Uterus (tissue), 4 donors: ENCODE data around the gene PDLIM4. TPM values are rescaled to one million over a fixed set of nuclear protein-coding genes. Genes with fewer than 3 reads are reported as not detected.

ENCODE experiments used
- DNase-seq, 2 donors: peaks; one replicate each; pipeline ENCODE4 v3.0.0-alpha.2; 2019 to 2020
- H3K27ac ChIP-seq, 2 donors: fragments of 200-600 bp; sonication (generic); 1 replicate in 1 of 2; 2 replicates in 1 of 2; pipeline ENCODE4 v1.5.1; 2016 to 2018
- H3K27me3 ChIP-seq, 2 donors: fragments of 200-600 bp; sonication (generic); one replicate each; pipeline ENCODE4 v1.5.1; 2018 to 2019; ENCODE audit warnings: control low read depth in 1 of 2
- H3K36me3 ChIP-seq, 2 donors: fragments of 200-600 bp; sonication (generic); one replicate each; pipeline ENCODE4 v1.5.1; 2019; ENCODE audit warnings: control low read depth in 1 of 2
- H3K4me1 ChIP-seq, 2 donors: fragments of 200-600 bp; sonication (generic); one replicate each; pipeline ENCODE4 v1.5.1; 2018 to 2019; ENCODE audit warnings: control low read depth in 1 of 2
- H3K4me3 ChIP-seq, 2 donors: fragments of 200-600 bp; sonication (generic); 1 replicate in 1 of 2; 2 replicates in 1 of 2; pipeline ENCODE4 v1.5.1; 2018 to 2019; ENCODE audit warnings: mild to moderate bottlenecking in 1 of 2
- H3K9me3 ChIP-seq, 2 donors: fragments of 200-600 bp; sonication (generic); one replicate each; pipeline ENCODE4 v1.5.1; 2019; ENCODE audit warnings: control low read depth in 1 of 2
- POLR2A ChIP-seq, 2 donors: fragments of 450-650 bp; IDR thresholded peaks; one replicate each; pipeline ENCODE4 v1.6.1; 2016; ENCODE audit warnings: antibody characterized with exemption in 2 of 2, mild to moderate bottlenecking in 1 of 2, moderate library complexity in 1 of 2
- intact Hi-C: fragments of 100-400 bp; cut with DNase I; formaldehyde crosslinking; loops from one replicate; pipeline ENCODE4 v1.15.1; 2023; ENCODE audit warnings: low total_unique reads
- total RNA-seq, 4 donors: library from RNA; depleted of rRNA in 3 of 4; stranded (reverse); fragments of >200 nt in 3 of 4; gene quantifications; one replicate each; pipeline versions ENCODE4 v1.1.0 to v1.2.4, GENCODE V29; 2014 to 2023
- TF ChIP-seq, protein P1 (sequence below), 4 experiments: fragments of 200-600 bp in 2 of 4; fragments of 450-650 bp in 2 of 4; sonication (generic) in 2 of 4; IDR thresholded peaks; one replicate each; pipeline ENCODE4 v1.5.1; 2016 to 2019; ENCODE audit warnings: antibody characterized with exemption in 4 of 4, mild to moderate bottlenecking in 2 of 4, moderate library complexity in 1 of 4
- donor health status: DM: yes; HTN: yes; CAD: no.

PDLIM4 gene
- total RNA-seq, 4 donors from 2014 or later, result 14.1 to 148 (median 45.3) TPM

DNA sequence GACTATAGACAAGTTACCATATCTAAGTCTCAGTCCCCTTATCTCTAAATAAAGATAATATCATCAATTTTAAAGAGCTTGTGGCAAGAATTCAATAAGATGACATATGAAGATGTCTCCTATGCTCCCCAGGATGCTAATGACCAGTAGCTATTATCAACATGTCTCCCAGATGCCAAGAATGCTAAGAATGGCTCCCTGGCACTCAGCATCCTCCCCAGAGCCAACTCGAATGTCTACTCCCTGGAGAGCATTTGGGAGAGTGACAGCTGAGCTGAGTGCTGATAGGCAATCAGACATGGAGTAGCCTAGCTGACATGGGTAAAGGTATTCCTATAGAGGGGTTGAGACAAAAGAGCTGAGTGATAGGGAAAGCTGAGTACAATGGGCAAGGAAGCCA, 45.7 kb upstream of the PDLIM4 start:
- Histone ChIP-seq H3K27ac (no peak overlapping the region), H3K36me3 (no peaks in the 10 kb centered on the region), H3K4me1 (no peaks in the 10 kb centered on the region), H3K27me3 (no peaks in the 10 kb centered on the region), H3K4me3 (no peak overlapping the region), H3K9me3 (no peaks in the 10 kb centered on the region)
- intact Hi-C loops, result no loop called here
- DNase-seq, result no peak
- TF ChIP-seq, protein P1, sequence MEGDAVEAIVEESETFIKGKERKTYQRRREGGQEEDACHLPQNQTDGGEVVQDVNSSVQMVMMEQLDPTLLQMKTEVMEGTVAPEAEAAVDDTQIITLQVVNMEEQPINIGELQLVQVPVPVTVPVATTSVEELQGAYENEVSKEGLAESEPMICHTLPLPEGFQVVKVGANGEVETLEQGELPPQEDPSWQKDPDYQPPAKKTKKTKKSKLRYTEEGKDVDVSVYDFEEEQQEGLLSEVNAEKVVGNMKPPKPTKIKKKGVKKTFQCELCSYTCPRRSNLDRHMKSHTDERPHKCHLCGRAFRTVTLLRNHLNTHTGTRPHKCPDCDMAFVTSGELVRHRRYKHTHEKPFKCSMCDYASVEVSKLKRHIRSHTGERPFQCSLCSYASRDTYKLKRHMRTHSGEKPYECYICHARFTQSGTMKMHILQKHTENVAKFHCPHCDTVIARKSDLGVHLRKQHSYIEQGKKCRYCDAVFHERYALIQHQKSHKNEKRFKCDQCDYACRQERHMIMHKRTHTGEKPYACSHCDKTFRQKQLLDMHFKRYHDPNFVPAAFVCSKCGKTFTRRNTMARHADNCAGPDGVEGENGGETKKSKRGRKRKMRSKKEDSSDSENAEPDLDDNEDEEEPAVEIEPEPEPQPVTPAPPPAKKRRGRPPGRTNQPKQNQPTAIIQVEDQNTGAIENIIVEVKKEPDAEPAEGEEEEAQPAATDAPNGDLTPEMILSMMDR (IDR thresholded peaks at IDR 0.05), result no peak
- TF ChIP-seq POLR2A (IDR thresholded peaks at IDR 0.05), result no peak

DNA sequence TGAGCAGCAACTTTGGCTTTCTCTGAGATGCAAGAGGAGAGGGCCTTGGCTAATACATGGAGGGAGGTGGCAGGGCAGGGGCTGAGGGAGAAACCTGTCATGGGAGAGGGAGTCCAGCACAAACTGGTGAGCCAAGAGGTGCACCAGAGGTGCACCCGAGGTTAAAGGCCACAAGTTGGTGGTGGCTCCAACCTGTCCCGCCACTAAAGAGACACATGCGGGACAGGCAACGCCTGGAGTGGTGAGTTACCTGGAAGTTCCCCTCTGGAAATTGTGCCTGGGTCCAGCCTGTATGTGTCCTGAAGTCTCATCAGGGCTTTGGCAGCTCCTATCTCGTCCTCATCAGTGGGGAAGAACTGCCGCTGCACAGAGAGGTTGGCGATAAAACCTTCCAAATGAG, 43.8 kb upstream of the PDLIM4 start:
- no peaks in the 10 kb centered on the region for H3K27me3 ChIP-seq
- TF ChIP-seq, protein P1 (IDR thresholded peaks at IDR 0.05), result no peak
- TF ChIP-seq POLR2A (IDR thresholded peaks at IDR 0.05), result no peak
- H3K4me1 ChIP-seq, result no peaks in the 10 kb centered on the region
- intact Hi-C loops, result no loop called here
- no peak for DNase-seq
- no peak overlapping the region for H3K4me3 ChIP-seq
- H3K27ac ChIP-seq, result no peak overlapping the region
- no peaks in the 10 kb centered on the region for H3K36me3 ChIP-seq
- no peaks in the 10 kb centered on the region for H3K9me3 ChIP-seq

DNA sequence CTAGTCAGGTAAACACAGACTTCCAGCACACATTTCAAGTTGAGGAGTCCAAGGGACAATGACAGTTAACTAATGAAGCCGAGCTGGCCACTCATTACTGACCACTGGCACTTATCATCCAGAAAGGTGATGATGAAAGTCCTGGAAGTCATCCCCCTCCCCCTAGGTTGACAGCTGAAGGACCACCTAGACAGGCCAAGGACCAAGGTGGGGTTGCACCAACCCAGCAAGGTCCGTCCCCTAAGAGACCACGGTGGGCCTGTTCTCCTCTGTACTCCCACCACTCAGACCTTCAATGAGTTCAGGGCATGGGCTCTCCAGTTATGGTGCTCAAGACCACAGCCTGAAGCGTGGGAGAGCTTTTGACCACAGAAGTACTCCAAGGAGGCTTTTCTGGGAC, 43.0 kb upstream of the PDLIM4 start:
- DNase-seq, result no peak
- intact Hi-C loops, result no loop called here
- Histone ChIP-seq H3K27ac (peak overlapping the region; percentile 86 to 97), H3K9me3 (no peaks in the 10 kb centered on the region), H3K4me3 (no peak overlapping the region), H3K36me3 (no peaks in the 10 kb centered on the region), H3K27me3 (no peaks in the 10 kb centered on the region), H3K4me1 (no peaks in the 10 kb centered on the region)
- no peak for TF ChIP-seq POLR2A (IDR thresholded peaks at IDR 0.05)
- TF ChIP-seq, protein P1 (IDR thresholded peaks at IDR 0.05), result no peak

DNA sequence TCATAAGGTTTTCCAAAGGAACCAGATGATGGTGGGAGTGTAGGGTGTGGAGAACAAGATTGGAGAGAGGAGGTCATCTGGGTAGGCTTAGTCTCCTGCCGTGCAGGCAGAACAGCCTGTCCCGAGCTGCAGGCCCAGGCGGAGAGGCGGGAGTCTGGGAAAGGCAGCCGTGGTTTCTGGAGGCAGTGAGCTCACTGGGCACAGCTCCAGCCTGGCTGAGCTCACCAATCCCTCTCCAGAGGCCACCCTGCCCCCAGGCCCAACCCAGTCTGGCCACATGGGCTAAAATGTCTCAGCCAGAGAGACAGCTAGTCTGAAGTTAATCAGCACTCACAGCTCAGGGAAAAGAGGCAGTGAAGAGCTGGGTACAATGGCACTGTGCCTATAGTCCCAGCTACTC, 42.2 kb upstream of the PDLIM4 start:
- intact Hi-C loops, result no loop called here
- H3K4me1 ChIP-seq, result no peaks in the 10 kb centered on the region
- no peaks in the 10 kb centered on the region for H3K27me3 ChIP-seq
- H3K4me3 ChIP-seq, result no peak overlapping the region
- no peaks in the 10 kb centered on the region for H3K36me3 ChIP-seq
- peak; percentile 8 to 46 for TF ChIP-seq POLR2A (IDR thresholded peaks at IDR 0.05)
- TF ChIP-seq, protein P1 (IDR thresholded peaks at IDR 0.05), result no peak
- DNase-seq, result peak; percentile 94 to 96
- H3K27ac ChIP-seq, result peak overlapping the region; percentile 86 to 97
- H3K9me3 ChIP-seq, result no peaks in the 10 kb centered on the region

DNA sequence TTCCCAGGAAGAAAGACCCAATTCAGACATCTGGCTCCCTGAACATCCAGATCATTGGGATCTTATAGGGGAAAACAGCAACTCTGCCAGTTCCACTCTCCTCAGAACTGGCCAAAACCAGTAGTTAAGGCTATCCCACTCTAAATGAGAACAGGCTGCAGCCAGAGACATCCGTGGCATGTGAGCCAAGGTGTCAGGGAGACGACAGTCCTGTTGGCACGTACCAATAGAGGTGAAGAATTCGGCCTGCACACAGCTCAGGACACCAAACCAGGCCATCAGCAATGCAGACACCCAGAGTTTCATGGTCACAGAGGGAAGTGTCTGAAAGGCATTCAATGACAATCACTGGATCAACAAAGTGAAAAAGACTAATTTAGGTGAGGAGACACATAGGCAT, 39.2 kb upstream of the PDLIM4 start:
- H3K4me1 ChIP-seq, result peaks cover 8 to 12% of the 10 kb centered on the region in 2 donors
- no peak overlapping the region for H3K27ac ChIP-seq
- H3K27me3 ChIP-seq, result no peaks in the 10 kb centered on the region
- H3K36me3 ChIP-seq, result no peaks in the 10 kb centered on the region
- TF ChIP-seq POLR2A (IDR thresholded peaks at IDR 0.05), result no peak
- TF ChIP-seq, protein P1 (IDR thresholded peaks at IDR 0.05), result no peak
- no peak for DNase-seq
- H3K9me3 ChIP-seq, result no peaks in the 10 kb centered on the region
- intact Hi-C loops, result no loop called here
- H3K4me3 ChIP-seq, result no peak overlapping the region
